ENCODE data around the gene HAS3.

GRCh38 chr16:69141936-69142335 is 36.5 kb downstream of the HAS3 start:
- no peak for TF ChIP-seq POLR2A (IDR thresholded peaks at IDR 0.05)
- TF ChIP-seq, protein P1, sequence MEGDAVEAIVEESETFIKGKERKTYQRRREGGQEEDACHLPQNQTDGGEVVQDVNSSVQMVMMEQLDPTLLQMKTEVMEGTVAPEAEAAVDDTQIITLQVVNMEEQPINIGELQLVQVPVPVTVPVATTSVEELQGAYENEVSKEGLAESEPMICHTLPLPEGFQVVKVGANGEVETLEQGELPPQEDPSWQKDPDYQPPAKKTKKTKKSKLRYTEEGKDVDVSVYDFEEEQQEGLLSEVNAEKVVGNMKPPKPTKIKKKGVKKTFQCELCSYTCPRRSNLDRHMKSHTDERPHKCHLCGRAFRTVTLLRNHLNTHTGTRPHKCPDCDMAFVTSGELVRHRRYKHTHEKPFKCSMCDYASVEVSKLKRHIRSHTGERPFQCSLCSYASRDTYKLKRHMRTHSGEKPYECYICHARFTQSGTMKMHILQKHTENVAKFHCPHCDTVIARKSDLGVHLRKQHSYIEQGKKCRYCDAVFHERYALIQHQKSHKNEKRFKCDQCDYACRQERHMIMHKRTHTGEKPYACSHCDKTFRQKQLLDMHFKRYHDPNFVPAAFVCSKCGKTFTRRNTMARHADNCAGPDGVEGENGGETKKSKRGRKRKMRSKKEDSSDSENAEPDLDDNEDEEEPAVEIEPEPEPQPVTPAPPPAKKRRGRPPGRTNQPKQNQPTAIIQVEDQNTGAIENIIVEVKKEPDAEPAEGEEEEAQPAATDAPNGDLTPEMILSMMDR (IDR thresholded peaks at IDR 0.05), result no peak

All from heart left ventricle (tissue), 13 donors.